Activated CD4-positive, alpha-beta T cell treated with anti-CD3 and anti-CD28 coated beads for 36 hours (primary cell): ENCODE results near the gene SKAP1. TPM values are rescaled to one million over a fixed set of nuclear protein-coding genes. Genes with fewer than 3 reads are reported as not detected.
A peak's percentile ranks its signal among the peaks of the same experiment; 100 is the strongest.

Experiments used
- ATAC-seq: fragments of 200-7000 bp; cut with Tn5 transposase; one replicate; pipeline ENCODE4 v1.10.0; 2021; ENCODE audit warnings: mild to moderate bottlenecking, moderate library complexity
- CTCF ChIA-PET: fragments of 350-600 bp; sonication (Branson Sonifier 250); formaldehyde crosslinking; loops from one replicate; lab custom pipeline; 2021; ENCODE audit warnings: antibody characterized with exemption; lab: Charles Lee
- POLR2A ChIA-PET: fragments of 350-600 bp; sonication (Branson Sonifier 250); formaldehyde crosslinking; loops from one replicate; lab custom pipeline; 2021; ENCODE audit warnings: antibody characterized with exemption, inconsistent platforms; lab: Charles Lee
- DNase-seq: peaks from one replicate; pipeline ENCODE4 v3.0.0-alpha.2; 2020
- H3K27ac Mint-ChIP-seq: one replicate; pipeline ENCODE4 v1.8.0; 2021; ENCODE audit warnings: mixed read lengths
- H3K27me3 Mint-ChIP-seq: one replicate; pipeline ENCODE4 v1.8.0; 2021; ENCODE audit warnings: mixed read lengths
- H3K36me3 Mint-ChIP-seq: one replicate; pipeline ENCODE4 v1.8.0; 2021; ENCODE audit warnings: low read depth, mixed read lengths
- H3K4me1 Mint-ChIP-seq: one replicate; pipeline ENCODE4 v1.8.0; 2021; ENCODE audit warnings: mixed read lengths
- H3K4me3 Mint-ChIP-seq: one replicate; pipeline ENCODE4 v1.8.0; 2021; ENCODE audit warnings: mild to moderate bottlenecking, moderate library complexity, mixed read lengths
- H3K9me3 Mint-ChIP-seq: one replicate; pipeline ENCODE4 v1.8.0; 2021; ENCODE audit warnings: low read depth, mixed read lengths
- intact Hi-C, 2 experiments: fragments of 100-400 bp; cut with DNase I in 1 of 2; cut with micrococcal nuclease in 1 of 2; formaldehyde crosslinking; loops; one replicate each; pipeline versions ENCODE4 v1.14.2 to v1.15.1; 2022 to 2024; cut with DNase I, micrococcal nuclease
- total RNA-seq, 2 experiments: library from RNA; stranded (reverse); gene quantifications; one replicate each; pipeline ENCODE4 v1.2.3, GENCODE V29; 2021

The SKAP1 gene
- total RNA-seq, 2 experiments from 2014 or later, result 76.1 to 109 TPM

DNA sequence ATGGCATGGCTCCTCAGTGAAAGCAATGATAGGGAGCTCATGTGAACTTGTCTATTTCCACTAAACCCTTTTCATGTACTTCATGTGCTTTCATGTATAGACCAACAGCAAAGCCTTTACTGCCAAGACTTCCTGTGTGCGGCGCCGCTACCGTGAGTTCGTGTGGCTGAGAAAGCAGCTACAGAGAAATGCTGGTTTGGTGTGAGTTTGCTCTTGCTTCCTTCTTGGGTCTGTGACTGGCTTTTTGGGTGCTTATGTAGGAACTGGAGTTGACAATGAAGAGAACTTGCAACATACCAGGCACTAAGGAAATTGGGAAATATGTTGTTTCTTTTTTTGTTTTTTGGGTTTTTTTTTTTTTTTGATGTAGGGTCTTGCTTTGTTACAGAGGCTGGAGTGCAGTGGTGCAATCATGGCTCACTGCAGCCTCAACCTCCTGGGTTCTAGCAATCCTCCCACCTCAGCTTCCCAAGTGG is 316.8 kb downstream of the SKAP1 start:
- intact Hi-C loops, result no loop called here
- peak; percentile 69 for DNase-seq
- peaks cover 21% of the 10 kb centered on the region for H3K36me3 Mint-ChIP-seq
- ATAC-seq, result peak; percentile 69
- peak overlapping the region; percentile 50 for H3K4me3 Mint-ChIP-seq
- ChIA-PET CTCF (interaction anchor here (0.9 to 3.1 kb wide), 7 partner anchors 10 to 93 kb away, joined by 3 to 16 read pairs (median 3); no protein-coding TSS in a partner anchor), POLR2A (interaction anchor here (1.5 kb wide), 1 partner anchor 10 kb away, joined by 4 read pairs; no protein-coding TSS in a partner anchor)
- H3K4me1 Mint-ChIP-seq, result peaks cover 45% of the 10 kb centered on the region
- H3K27me3 Mint-ChIP-seq, result no peaks in the 10 kb centered on the region
- H3K9me3 Mint-ChIP-seq, result no peaks in the 10 kb centered on the region
- peak overlapping the region; percentile 79 for H3K27ac Mint-ChIP-seq

GRCh38 chr17:48111937-48112241 is 318.1 kb downstream of the SKAP1 start:
- Mint-ChIP-seq H3K27ac (peak overlapping the region; percentile 79), H3K4me1 (peaks cover 54% of the 10 kb centered on the region), H3K36me3 (peaks cover 21% of the 10 kb centered on the region), H3K4me3 (peak overlapping the region; percentile 3), H3K9me3 (no peaks in the 10 kb centered on the region), H3K27me3 (no peaks in the 10 kb centered on the region)
- DNase-seq (no peak), ATAC-seq (no peak)
- ChIA-PET CTCF (interaction anchor here (0.5 to 3.1 kb wide), 12 partner anchors 14 to 222 kb away, joined by 3 to 16 read pairs (median 3); partner anchors contain the start of gene CDK5RAP3), POLR2A (interaction anchor here (0.8 kb wide), 1 partner anchor 251 kb away, joined by 8 read pairs; no protein-coding TSS in a partner anchor)
- intact Hi-C loops, result no loop called here

DNA sequence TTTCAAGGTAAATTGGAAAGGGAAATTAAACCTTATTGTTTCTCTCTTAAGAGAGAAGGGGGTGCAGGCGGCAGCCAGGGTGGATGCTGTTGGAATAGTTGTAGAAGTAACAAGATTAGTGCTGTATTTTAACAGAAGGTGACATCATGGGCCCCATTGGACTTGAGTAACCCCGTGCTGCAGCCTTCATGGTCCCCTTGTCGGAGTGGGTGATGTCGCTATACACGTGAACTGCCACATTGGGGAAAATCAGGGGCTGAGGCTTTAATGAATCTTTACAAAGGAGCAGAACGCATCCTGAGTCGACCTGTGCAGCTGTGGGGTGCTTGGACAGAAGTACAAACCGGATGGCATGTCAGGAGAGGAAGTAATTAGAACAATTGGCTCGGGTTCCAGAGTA is 319.3 kb downstream of the SKAP1 start:
- DNase-seq (no peak), ATAC-seq (no peak)
- Mint-ChIP-seq H3K36me3 (peaks cover 21% of the 10 kb centered on the region), H3K9me3 (no peaks in the 10 kb centered on the region), H3K4me1 (peaks cover 59% of the 10 kb centered on the region), H3K27me3 (no peaks in the 10 kb centered on the region), H3K4me3 (no peak overlapping the region), H3K27ac (peak overlapping the region; percentile 79)
- ChIA-PET CTCF (interaction anchor here (1.1 kb wide), 2 partner anchors 10 to 19 kb away, joined by 3 to 6 read pairs; no protein-coding TSS in a partner anchor), POLR2A (no interaction called here)
- intact Hi-C loops, result no loop called here

DNA sequence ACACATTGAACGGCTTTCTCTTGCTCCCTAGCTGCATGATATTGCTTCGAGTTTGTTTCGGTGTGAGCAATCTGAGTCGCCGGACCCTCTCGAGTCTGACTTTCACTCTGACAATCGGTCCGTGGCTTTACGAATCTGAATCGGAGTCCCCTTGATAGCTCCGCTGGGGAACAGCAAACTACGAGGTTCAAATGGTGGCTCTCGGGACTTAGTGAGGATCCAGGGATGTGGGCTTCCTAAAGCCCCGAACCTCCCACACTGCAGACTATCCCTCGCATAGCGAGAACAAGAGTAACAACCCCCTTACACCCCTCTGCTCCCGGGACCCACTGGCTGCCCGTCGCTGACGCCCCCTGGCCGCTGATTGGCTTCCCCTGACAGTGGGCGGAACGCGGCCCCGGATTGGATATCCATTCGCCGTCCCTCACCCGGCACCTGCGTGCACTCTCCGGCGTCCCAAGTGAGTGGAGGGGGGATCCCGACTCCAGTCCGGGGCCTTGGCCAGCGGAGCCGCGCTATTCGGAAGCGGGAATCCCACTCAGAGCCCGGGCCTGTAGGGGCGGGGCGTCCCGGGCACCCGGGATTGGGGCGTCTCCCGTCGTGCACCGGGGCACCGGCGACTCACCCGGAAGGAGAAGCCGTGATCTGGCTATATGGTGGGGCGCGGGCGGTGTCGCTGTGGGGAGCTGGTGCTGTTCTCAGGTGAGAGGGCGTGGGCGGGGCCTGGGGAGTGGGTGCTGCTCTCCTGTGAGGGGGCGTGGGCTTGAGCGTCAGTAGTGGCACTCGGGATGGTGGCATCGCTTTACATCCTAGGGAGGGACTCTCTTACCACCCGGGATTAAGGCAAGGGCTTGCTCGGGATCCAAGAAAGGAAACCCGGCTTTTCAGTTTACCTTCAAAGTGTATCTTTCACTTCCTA is 322.6 kb downstream of the SKAP1 start, which contains the start of gene SNX11:
TSS of gene SNX11 (plus strand) at position 630 of the 919 bp plus-strand sequence. CDS start 4,278 bp downstream, outside the sequence.
- Mint-ChIP-seq H3K4me3 (peak within 1 kb of the TSS; percentile 97), H3K36me3 (peaks cover 11% of the 10 kb centered on the region), H3K9me3 (peaks cover 4% of the 10 kb centered on the region), H3K4me1 (peaks cover 61% of the 10 kb centered on the region), H3K27me3 (no peaks in the 10 kb centered on the region), H3K27ac (peak within 1 kb of the TSS; percentile 98)
- CTCF ChIA-PET, result interaction anchor here (0.6 to 2.4 kb wide), 14 partner anchors 8 to 497 kb away, joined by 3 to 12 read pairs (median 4); partner anchors contain the start of genes HOXB6 and NFE2L1
- peak; percentile 87 for ATAC-seq
- peak; percentile 97 for DNase-seq
- POLR2A ChIA-PET, result interaction anchor here (0.6 to 1.4 kb wide), 3 partner anchors 10 to 777 kb away, joined by 3 to 8 read pairs (median 3); no protein-coding TSS in a partner anchor
- intact Hi-C loops, result loop anchor here (1.0 to 10.0 kb wide), 9 partner anchors 59 to 801 kb away; partner anchors contain the start of genes NFE2L1 (in 2 of the 2), CALCOCO2 (in 1 of the 2), KPNB1 (in 1 of the 2) and SCRN2 (in 1 of the 2)

DNA sequence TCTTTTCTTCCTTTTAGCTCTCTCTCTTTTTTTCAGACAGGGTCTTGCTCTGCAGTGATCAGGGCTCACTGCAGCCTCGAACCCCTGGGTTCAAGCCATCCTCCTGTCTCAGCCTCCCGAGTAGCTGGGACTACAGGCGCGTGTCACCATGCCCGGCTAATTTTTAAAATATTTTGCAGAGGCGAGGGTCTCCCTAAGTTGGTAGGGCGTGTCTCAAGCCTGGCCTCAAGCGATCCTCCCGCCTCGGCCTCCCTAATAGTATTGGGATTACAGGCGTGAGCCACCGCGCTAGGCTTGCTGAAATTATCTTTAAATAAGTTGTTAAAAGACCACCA is 323.2 kb downstream of the SKAP1 start:
- ChIA-PET CTCF (interaction anchor here (0.7 to 2.4 kb wide), 6 partner anchors 9 to 182 kb away, joined by 3 to 11 read pairs (median 5); partner anchors contain the start of gene NFE2L1), POLR2A (interaction anchor here (0.6 kb wide), 2 partner anchors 386 to 778 kb away, joined by 3 read pairs; no protein-coding TSS in a partner anchor)
- no peaks in the 10 kb centered on the region for H3K27me3 Mint-ChIP-seq
- no peak for DNase-seq
- peak overlapping the region; percentile 97 for H3K4me3 Mint-ChIP-seq
- ATAC-seq, result no peak
- peaks cover 4% of the 10 kb centered on the region for H3K9me3 Mint-ChIP-seq
- intact Hi-C loops, result loop anchor here (1.0 to 10.0 kb wide), 9 partner anchors 58 to 802 kb away; partner anchors contain the start of genes NFE2L1 (in 2 of the 2), CALCOCO2 (in 1 of the 2), KPNB1 (in 1 of the 2) and SCRN2 (in 1 of the 2)
- H3K4me1 Mint-ChIP-seq, result peaks cover 59% of the 10 kb centered on the region
- H3K36me3 Mint-ChIP-seq, result peaks cover 5% of the 10 kb centered on the region
- H3K27ac Mint-ChIP-seq, result no peak overlapping the region

GRCh38 chr17:48104440-48104839 is 325.6 kb downstream of the SKAP1 start:
- Mint-ChIP-seq H3K27ac (no peak overlapping the region), H3K4me3 (no peak overlapping the region), H3K36me3 (peaks cover 4% of the 10 kb centered on the region), H3K4me1 (peaks cover 53% of the 10 kb centered on the region), H3K9me3 (peaks cover 4% of the 10 kb centered on the region), H3K27me3 (no peaks in the 10 kb centered on the region)
- no peak for DNase-seq
- ATAC-seq, result no peak
- CTCF ChIA-PET, result interaction anchor here (0.7 kb wide), 1 partner anchor 383 kb away, joined by 3 read pairs; no protein-coding TSS in a partner anchor
- intact Hi-C loops, result loop anchor here in 1 of 2 experiments (5.0 to 10.0 kb wide), 4 partner anchors 323 to 610 kb away; no protein-coding TSS in a partner anchor
- POLR2A ChIA-PET, result no interaction called here

DNA sequence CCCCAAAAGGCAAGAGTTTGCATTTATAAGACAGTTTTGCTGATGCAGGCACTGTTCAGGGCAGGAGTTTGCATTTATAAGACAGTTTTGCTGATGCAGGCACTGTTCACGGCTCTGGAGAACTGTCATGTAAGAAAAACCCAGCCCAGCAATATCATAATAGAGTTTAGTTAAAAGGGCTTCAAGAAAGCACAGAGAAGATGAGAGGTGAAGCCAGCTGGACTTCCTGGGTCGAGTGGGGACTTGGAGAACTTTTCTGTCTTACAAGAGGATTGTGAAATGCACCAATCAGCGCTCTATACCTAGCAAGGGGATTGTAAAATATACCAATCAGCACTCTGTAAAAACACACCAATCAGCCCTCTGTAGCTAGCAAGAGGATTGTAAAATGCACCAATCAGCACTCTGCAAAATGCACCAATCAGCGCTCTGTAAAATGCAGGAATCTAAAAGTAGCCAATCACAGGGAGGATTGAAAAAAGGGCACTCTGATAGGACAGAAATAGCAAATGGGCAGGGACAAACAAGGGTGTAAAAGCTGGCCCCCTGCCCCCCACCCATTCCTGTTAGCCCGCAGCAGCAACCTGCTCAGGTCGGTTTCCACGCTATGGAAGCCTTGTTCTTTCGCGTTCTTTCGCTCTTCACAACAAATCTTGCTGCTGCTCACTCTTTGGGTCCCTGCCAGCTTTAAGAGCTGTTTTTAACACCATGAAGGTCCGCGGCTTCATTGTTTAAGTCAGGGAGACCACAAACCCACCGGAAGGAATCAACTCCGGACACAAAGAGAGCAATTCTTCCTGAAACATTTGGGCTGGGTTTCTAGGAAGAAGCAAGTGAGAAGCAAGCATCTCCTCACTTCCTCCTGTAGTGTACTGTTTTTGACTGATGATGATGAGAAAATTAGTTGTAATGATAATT is 327.0 kb downstream of the SKAP1 start:
- ATAC-seq (no peak), DNase-seq (peak; percentile 59)
- CTCF ChIA-PET, result interaction anchor here (0.6 to 1.4 kb wide), 4 partner anchors 78 to 1717 kb away, joined by 3 to 5 read pairs (median 3); no protein-coding TSS in a partner anchor
- peak overlapping the region; percentile 40 for H3K4me3 Mint-ChIP-seq
- no peaks in the 10 kb centered on the region for H3K27me3 Mint-ChIP-seq
- POLR2A ChIA-PET, result no interaction called here
- peaks cover 4% of the 10 kb centered on the region for H3K36me3 Mint-ChIP-seq
- H3K4me1 Mint-ChIP-seq, result peaks cover 47% of the 10 kb centered on the region
- no peak overlapping the region for H3K27ac Mint-ChIP-seq
- peaks cover 4% of the 10 kb centered on the region for H3K9me3 Mint-ChIP-seq
- intact Hi-C loops, result loop anchor here in 1 of 2 experiments (5.0 to 10.0 kb wide), 4 partner anchors 324 to 608 kb away; no protein-coding TSS in a partner anchor

- H3K36me3 Mint-ChIP-seq, result peaks cover 2% of the 10 kb centered on the region
- peaks cover 48% of the 10 kb centered on the region for H3K4me1 Mint-ChIP-seq
- DNase-seq (no peak), ATAC-seq (no peak)
- H3K9me3 Mint-ChIP-seq, result peaks cover 4% of the 10 kb centered on the region
- peak overlapping the region; percentile 83 for H3K27ac Mint-ChIP-seq
- intact Hi-C loops, result loop anchor here in 1 of 2 experiments (5.0 to 10.0 kb wide), 4 partner anchors 325 to 607 kb away; no protein-coding TSS in a partner anchor
- no peaks in the 10 kb centered on the region for H3K27me3 Mint-ChIP-seq
- peak overlapping the region; percentile 99 for H3K4me3 Mint-ChIP-seq
- CTCF ChIA-PET, result interaction anchor here (0.6 kb wide), 1 partner anchor 733 kb away, joined by 3 read pairs; no protein-coding TSS in a partner anchor
- POLR2A ChIA-PET, result no interaction called here
Observed at GRCh38 chr17:48102043-48102750, 327.8 kb downstream of the SKAP1 start.

GRCh38 chr17:48101012-48101720 is 328.8 kb downstream of the SKAP1 start, which contains the start of gene CBX1:
TSS of gene CBX1 (minus strand) at chr17:48101478. CDS start at chr17:48077004, 24,474 bp downstream.
- ATAC-seq (peak; percentile 95), DNase-seq (peak; percentile 97)
- Mint-ChIP-seq H3K9me3 (peaks cover 4% of the 10 kb centered on the region), H3K4me3 (peak within 1 kb of the TSS; percentile 99), H3K27me3 (no peaks in the 10 kb centered on the region), H3K4me1 (peaks cover 41% of the 10 kb centered on the region), H3K27ac (peak within 1 kb of the TSS; percentile 83), H3K36me3 (peaks cover 2% of the 10 kb centered on the region)
- ChIA-PET CTCF (interaction anchor here (0.6 to 1.9 kb wide), 6 partner anchors 14 to 494 kb away, joined by 3 to 4 read pairs (median 3); partner anchors contain the start of gene NFE2L1), POLR2A (interaction anchor here (1.0 to 1.1 kb wide), 2 partner anchors 54 to 76 kb away, joined by 3 to 4 read pairs; no protein-coding TSS in a partner anchor)
- intact Hi-C loops, result loop anchor here (1.0 to 10.0 kb wide), 10 partner anchors 53 to 791 kb away; partner anchors contain the start of genes NFE2L1 (in 2 of the 2), ATP5MC1 (in 1 of the 2), CDK5RAP3 (in 1 of the 2) and PNPO (in 1 of the 2)
